H1 (cell line): ENCODE data around the gene TFAP2E. TPM values are rescaled to one million over a fixed set of nuclear protein-coding genes. Genes with fewer than 3 reads are reported as not detected.

Source experiments
- CTCF ChIA-PET: fragments of 300-600 bp; sonication (Branson Sonifier 250); formaldehyde crosslinking; loops from one replicate; lab custom pipeline; 2021; ENCODE audit not compliant: partially characterized antibody; lab: Charles Lee
- POLR2A ChIA-PET: fragments of 300-600 bp; sonication (Branson Sonifier 250); formaldehyde crosslinking; loops from one replicate; lab custom pipeline; 2021; ENCODE audit warnings: inconsistent platforms; ENCODE audit not compliant: partially characterized antibody; lab: Charles Lee
- DNase-seq, 2 experiments: peaks; one replicate each; pipeline versions ENCODE4 v3.0.0 to v3.0.0-alpha.2; 2010 to 2022; ENCODE audit warnings: low spot score in 2 of 2, low read depth in 1 of 2, mixed read lengths in 1 of 2
- FAIRE-seq: peaks from 2 replicates; lab custom pipeline; 2011; peaks lifted over from hg19 to GRCh38; lab: Jason Lieb, UNC
- H2AFZ ChIP-seq: 2 replicates; pipeline ENCODE4 v1.8.1; 2012; ENCODE audit warnings: low read length, inconsistent platforms
- H2AK5ac ChIP-seq: 2 replicates; pipeline ENCODE4 v1.6.1; 2013; ENCODE audit warnings: low read depth, low read length
- H2BK120ac ChIP-seq: replicated peaks from 2 replicates; pipeline ENCODE3; 2013; ENCODE audit warnings: low read depth, low read length, inconsistent platforms
- H2BK12ac ChIP-seq: 2 replicates; pipeline ENCODE4 v1.6.1; 2013; ENCODE audit warnings: low read depth, low read length
- H2BK15ac ChIP-seq: 2 replicates; pipeline ENCODE4 v1.6.1; 2013; ENCODE audit warnings: low read length
- H2BK20ac ChIP-seq: 2 replicates; pipeline ENCODE4 v1.6.1; 2013; ENCODE audit warnings: low read length
- H2BK5ac ChIP-seq: 2 replicates; pipeline ENCODE4 v1.6.1; 2013; ENCODE audit warnings: low read depth, low read length
- H3K14ac ChIP-seq: 2 replicates; pipeline ENCODE4 v1.6.1; 2013; ENCODE audit warnings: inconsistent platforms; ENCODE audit not compliant: insufficient read length
- H3K18ac ChIP-seq: 2 replicates; pipeline ENCODE4 v1.6.1; 2013; ENCODE audit warnings: low read length; ENCODE audit errors: extremely low read depth
- H3K23ac ChIP-seq: 2 replicates; pipeline ENCODE4 v1.6.1; 2013; ENCODE audit warnings: inconsistent platforms; ENCODE audit not compliant: insufficient read length
- H3K23me2 ChIP-seq: 2 replicates; pipeline ENCODE4 v1.6.1; 2013; ENCODE audit warnings: low read depth, low read length
- H3K27ac ChIP-seq: 2 replicates; pipeline ENCODE4 v1.6.1; 2011; ENCODE audit warnings: low read depth, low read length, inconsistent platforms
- H3K27me3 ChIP-seq, 4 experiments: replicated peaks in 1 of 4; 1 replicate in 1 of 4; 2 replicates in 3 of 4; pipeline versions ENCODE4 v1.6.1 to v1.8.1; 2011 to 2013; ENCODE audit warnings: low read length in 3 of 4, mild to moderate bottlenecking in 3 of 4, inconsistent platforms in 2 of 4, mixed read lengths in 2 of 4, moderate library complexity in 1 of 4; ENCODE audit not compliant: control insufficient read depth in 3 of 4, insufficient read depth in 3 of 4; ENCODE audit errors: extremely low read depth in 1 of 4
- H3K36me3 ChIP-seq, 4 experiments: 2 replicates each; pipeline versions ENCODE4 v1.6.1 to v1.8.1; 2011 to 2013; ENCODE audit warnings: mild to moderate bottlenecking in 4 of 4, low read length in 3 of 4, moderate library complexity in 2 of 4, control low read depth in 1 of 4, inconsistent platforms in 1 of 4; ENCODE audit not compliant: insufficient read depth in 4 of 4, control insufficient read depth in 2 of 4
- H3K4ac ChIP-seq: replicated peaks from 2 replicates; pipeline ENCODE3; 2013; ENCODE audit warnings: low read length, low read depth, mixed read lengths, inconsistent platforms; ENCODE audit not compliant: insufficient read length
- H3K4me1 ChIP-seq, 4 experiments: replicated peaks in 1 of 4; 1 replicate in 1 of 4; 2 replicates in 3 of 4; pipeline versions ENCODE4 v1.6.1 to v1.8.1; 2011 to 2013; ENCODE audit warnings: low read length in 3 of 4, inconsistent platforms in 2 of 4, mixed read lengths in 1 of 4; ENCODE audit not compliant: insufficient read depth in 4 of 4, control insufficient read depth in 3 of 4
- H3K4me2 ChIP-seq, 2 experiments: 2 replicates each; pipeline versions ENCODE4 v1.6.1 to v1.8.1; 2011 to 2013; ENCODE audit warnings: low read depth in 2 of 2, low read length in 2 of 2, control low read depth in 1 of 2, inconsistent platforms in 1 of 2, mild to moderate bottlenecking in 1 of 2; ENCODE audit not compliant: insufficient read depth in 1 of 2
- H3K4me3 ChIP-seq, 4 experiments: fragments of 200-600, 300-600 bp in 1 of 4; sonication (generic), shearing (Covaris generic), sonication (Bioruptor Twin) in 1 of 4; 2 replicates each; pipeline versions ENCODE4 v1.5.1 to v1.8.1; 2011 to 2016; ENCODE audit warnings: low read length in 4 of 4, low read depth in 3 of 4, control low read depth in 2 of 4, inconsistent platforms in 2 of 4, mild to moderate bottlenecking in 2 of 4, mixed read lengths in 1 of 4, moderate library complexity in 1 of 4; ENCODE audit not compliant: insufficient read depth in 2 of 4; ENCODE audit errors: extremely low read depth in 1 of 4
- H3K56ac ChIP-seq: replicated peaks from 2 replicates; pipeline ENCODE3; 2013; ENCODE audit warnings: low read depth, mild to moderate bottlenecking, mixed read lengths, low read length, inconsistent platforms; ENCODE audit not compliant: insufficient read length
- H3K79me1 ChIP-seq: 2 replicates; pipeline ENCODE4 v1.6.1; 2013; ENCODE audit warnings: low read depth, low read length, control low read depth
- H3K79me2 ChIP-seq, 2 experiments: 2 replicates each; pipeline versions ENCODE4 v1.6.1 to v1.8.1; 2012 to 2013; ENCODE audit warnings: low read length in 2 of 2, mild to moderate bottlenecking in 2 of 2, inconsistent platforms in 1 of 2; ENCODE audit not compliant: insufficient read depth in 2 of 2, control insufficient read depth in 1 of 2
- H3K9ac ChIP-seq, 4 experiments: replicated peaks in 1 of 4; 1 replicate in 1 of 4; 2 replicates in 3 of 4; pipeline versions ENCODE4 v1.6.1 to v1.8.1; 2011 to 2013; ENCODE audit warnings: low read depth in 3 of 4, low read length in 3 of 4, control low read depth in 2 of 4, mild to moderate bottlenecking in 2 of 4, moderate library complexity in 2 of 4, inconsistent platforms in 1 of 4; ENCODE audit errors: extremely low read depth in 1 of 4
- H3K9me3 ChIP-seq, 2 experiments: 2 replicates each; pipeline versions ENCODE4 v1.6.1 to v1.8.1; 2012 to 2013; ENCODE audit warnings: mild to moderate bottlenecking in 2 of 2, moderate library complexity in 2 of 2, control low read depth in 1 of 2, inconsistent platforms in 1 of 2, low read depth in 1 of 2, low read length in 1 of 2, mixed read lengths in 1 of 2; ENCODE audit not compliant: insufficient read depth in 2 of 2
- H4K20me1 ChIP-seq, 2 experiments: replicated peaks in 1 of 2; 2 replicates each; pipeline versions ENCODE3 to v1.8.1; 2011 to 2013; ENCODE audit warnings: inconsistent platforms in 2 of 2, low read length in 2 of 2, mild to moderate bottlenecking in 1 of 2; ENCODE audit not compliant: insufficient read depth in 2 of 2, control insufficient read depth in 1 of 2
- H4K5ac ChIP-seq: 2 replicates; pipeline ENCODE4 v1.6.1; 2013; ENCODE audit warnings: low read length, low read depth, mixed read lengths, inconsistent platforms; ENCODE audit not compliant: insufficient read length
- H4K8ac ChIP-seq: 2 replicates; pipeline ENCODE4 v1.8.0; 2013; ENCODE audit warnings: mild to moderate bottlenecking, moderate library complexity, low read length, inconsistent platforms; ENCODE audit not compliant: insufficient read depth; ENCODE audit errors: extremely low read depth
- H4K91ac ChIP-seq: replicated peaks from 2 replicates; pipeline ENCODE3; 2013; ENCODE audit warnings: low read length, mixed read lengths, inconsistent platforms; ENCODE audit not compliant: insufficient read length
- CTCF ChIP-seq, 3 experiments: IDR thresholded peaks; 1 replicate in 2 of 3; 2 replicates in 1 of 3; pipeline versions ENCODE4 v1.5.1 to v1.6.1; 2011; ENCODE audit warnings: low read length in 3 of 3, mild to moderate bottlenecking in 3 of 3, inconsistent platforms in 2 of 3, low read depth in 1 of 3, moderate library complexity in 1 of 3; ENCODE audit not compliant: insufficient read depth in 1 of 3; ENCODE audit errors: control extremely low read depth in 1 of 3
- EP300 ChIP-seq, 2 experiments: IDR thresholded peaks; 1 replicate in 1 of 2; 2 replicates in 1 of 2; pipeline ENCODE4 v1.6.1; 2011 to 2012; ENCODE audit warnings: low read depth in 2 of 2, low read length in 2 of 2, mild to moderate bottlenecking in 2 of 2, borderline replicate concordance in 1 of 2, inconsistent platforms in 1 of 2, moderate library complexity in 1 of 2
- GABPA ChIP-seq: IDR thresholded peaks from 2 replicates; pipeline ENCODE4 v1.6.1; 2011; ENCODE audit warnings: mild to moderate bottlenecking, low read length, moderate library complexity, borderline replicate concordance; ENCODE audit not compliant: insufficient read depth
- KDM5A ChIP-seq: fragments of 200-600 bp; IDR thresholded peaks from 2 replicates; pipeline ENCODE4 v1.7.1; 2012; ENCODE audit warnings: mild to moderate bottlenecking, low read length, inconsistent platforms, mixed read lengths
- POU5F1 ChIP-seq: IDR thresholded peaks from 2 replicates; pipeline ENCODE4 v1.6.1; 2011; ENCODE audit warnings: low read depth, mild to moderate bottlenecking, low read length, moderate library complexity
- RFX5 ChIP-seq: IDR thresholded peaks from 2 replicates; pipeline ENCODE4 v1.6.1; 2011; ENCODE audit warnings: low read depth, low read length, improper control_type of control experiment, borderline replicate concordance
- SP4 ChIP-seq: IDR thresholded peaks from 2 replicates; pipeline ENCODE4 v1.6.1; 2012; ENCODE audit warnings: low read length, inconsistent platforms
- TCF12 ChIP-seq: IDR thresholded peaks from 2 replicates; pipeline ENCODE4 v1.6.1; 2011; ENCODE audit warnings: low read depth, mild to moderate bottlenecking, low read length
- WGBS, 2 experiments: shearing (Covaris generic) in 1 of 2; methylation state at CpG; one replicate each; pipeline versions ENCODE4 v1.1.6 to v1.1.7; 2013 to 2015; ENCODE audit warnings: low lambda C conversion rate in 2 of 2, mixed read lengths in 2 of 2, inconsistent platforms in 1 of 2, low coverage in 1 of 2, missing lambda C conversion rate in 1 of 2; ENCODE audit not compliant: insufficient replicate concordance in 2 of 2, insufficient coverage in 1 of 2, insufficient read length in 1 of 2; ENCODE audit errors: extremely low coverage in 1 of 2, missing lambda C conversion rate in 1 of 2; 5-methylcytosine and 5-hydroxymethylcytosine counted together
- polyA plus RNA-seq, 7 experiments: library from polyadenylated mRNA; depleted of rRNA in 3 of 7; stranded (reverse) in 5 of 7; unstranded in 2 of 7; fragments of >200 nt in 5 of 7; fragments of 200-250 nt in 2 of 7; gene quantifications; 1 replicate in 5 of 7; 2 replicates in 1 of 7; 4 replicates in 1 of 7; pipeline versions ENCODE4 v1.2.1 to v1.2.3, GENCODE V29; 2011 to 2013; ENCODE audit warnings: missing spikeins in 2 of 7, mixed read lengths in 2 of 7
- total RNA-seq: library from RNA; stranded (reverse); fragmentation: NEBNext Ultra II Directional; extraction: Animal tissue kit (Norgen Biotek cat#: 25700); gene quantifications from 2 replicates; pipeline ENCODE4 v1.2.1, GENCODE V29; 2021

TFAP2E gene
- total and polyA plus RNA-seq, 2 of the 8 experiments (the other 6 are each of a cell fraction or from before 2014, with no cell fraction given): 0.24 to 0.50 TPM

GRCh38 chr1:35530168-35530567 lies 42.9 kb upstream of the TFAP2E start:
- no peak overlapping the region for H2AK5ac ChIP-seq
- H4K5ac ChIP-seq: no peak overlapping the region
- H3K79me1 ChIP-seq: peaks cover 5% of the 10 kb centered on the region
- no peak overlapping the region for H2BK5ac ChIP-seq
- H2AFZ ChIP-seq: no peak overlapping the region
- no peaks in the 10 kb centered on the region; a peak in 2 of 7 replicates for H3K4me1 ChIP-seq
- H4K8ac ChIP-seq: no peak overlapping the region
- ChIA-PET POLR2A (no interaction called here), CTCF (interaction anchor here (1.6 kb wide), 1 partner anchor 86 kb away, joined by 3 read pairs; no protein-coding TSS in a partner anchor)
- no peak overlapping the region for H3K18ac ChIP-seq
- no peak overlapping the region for H3K27ac ChIP-seq
- no peak overlapping the region for H3K23ac ChIP-seq
- no peak overlapping the region for H3K14ac ChIP-seq
- no peak for FAIRE-seq
- H3K36me3 ChIP-seq: peaks cover 4 to 11% (median 6%) of the 10 kb centered on the region in 4 experiments; a peak in 6 of 8 replicates
- no peak overlapping the region for H2BK120ac ChIP-seq
- TF ChIP-seq TCF12: no peak
- no peak for TF ChIP-seq KDM5A
- no peak for TF ChIP-seq CTCF (IDR thresholded peaks at IDR 0.05; ENCODE audit: control extremely low read depth in 1 of 3, insufficient read depth in 1 of 3, low read depth in 1 of 3, low read length in 3 of 3)
- TF ChIP-seq SP4: no peak
- no peak for TF ChIP-seq GABPA
- no peak for TF ChIP-seq RFX5
- no peak for TF ChIP-seq POU5F1
- no peak for TF ChIP-seq EP300 (IDR thresholded peaks at IDR 0.05; ENCODE audit: borderline replicate concordance in 1 of 2, low read depth in 2 of 2, low read length in 2 of 2)
- no peak overlapping the region for H2BK12ac ChIP-seq
- WGBS, 2 experiments: 76% methylated on average over 5 of the region's 5 CpGs; no CpG with 5 or more reads in 1 of the 2 experiments
- H3K27me3 ChIP-seq: no peaks in the 10 kb centered on the region
- no peaks in the 10 kb centered on the region for H4K20me1 ChIP-seq
- H3K4me2 ChIP-seq: no peak overlapping the region
- no peaks in the 10 kb centered on the region for H3K23me2 ChIP-seq
- H3K9me3 ChIP-seq: peaks cover 0 to 3% of the 10 kb centered on the region in 2 experiments; a peak in 1 of 4 replicates
- no peak overlapping the region for H2BK15ac ChIP-seq
- H2BK20ac ChIP-seq: no peak overlapping the region
- no peak for DNase-seq
- H3K79me2 ChIP-seq: peaks cover 0 to 33% of the 10 kb centered on the region in 2 experiments; a peak in 2 of 4 replicates
- H3K4me3 ChIP-seq: no peak overlapping the region
- H4K91ac ChIP-seq: no peak overlapping the region
- H3K4ac ChIP-seq: no peak overlapping the region
- H3K9ac ChIP-seq: no peak overlapping the region
- no peak overlapping the region for H3K56ac ChIP-seq
